ENCODE results near the gene CRY2.

CRY2 gene

GRCh38 chr11:45928535-45929215, 81.4 kb downstream of the CRY2 start:
- no peak for TF ChIP-seq CTCF (IDR thresholded peaks at IDR 0.05; ENCODE audit: unreplicated experiment in 3 of 3)
- Mint-ChIP-seq H3K4me3 (no peak overlapping the region), H3K27ac (no peak overlapping the region), H3K4me1 (peaks cover 14% of the 10 kb centered on the region), H3K9me3 (no peaks in the 10 kb centered on the region), H3K36me3 (ENCODE audit: low read depth) (peaks cover 21% of the 10 kb centered on the region), H3K27me3 (ENCODE audit: low read depth) (peaks cover 34% of the 10 kb centered on the region)

- H3K27me3 Mint-ChIP-seq (ENCODE audit: low read depth) = peaks cover 25% of the 10 kb centered on the region
- H3K4me1 Mint-ChIP-seq = peaks cover 8% of the 10 kb centered on the region
- H3K36me3 Mint-ChIP-seq (ENCODE audit: low read depth) = peaks cover 28% of the 10 kb centered on the region
- peak overlapping the region; percentile 7 to 75 (median 26) for H3K27ac Mint-ChIP-seq
- no peaks in the 10 kb centered on the region for H3K9me3 Mint-ChIP-seq
- TF ChIP-seq CTCF (IDR thresholded peaks at IDR 0.05; ENCODE audit: unreplicated experiment in 3 of 3) = no peak
- no peak overlapping the region for H3K4me3 Mint-ChIP-seq
Measured at GRCh38 chr11:45929486-45930030, 82.3 kb downstream of the CRY2 start.

- Mint-ChIP-seq H3K27ac (peak overlapping the region; percentile 7 to 75 (median 26)), H3K27me3 (ENCODE audit: low read depth) (peaks cover 19% of the 10 kb centered on the region), H3K9me3 (no peaks in the 10 kb centered on the region), H3K36me3 (ENCODE audit: low read depth) (peaks cover 32% of the 10 kb centered on the region), H3K4me3 (no peak overlapping the region), H3K4me1 (peaks cover 8% of the 10 kb centered on the region)
- TF ChIP-seq CTCF (IDR thresholded peaks at IDR 0.05; ENCODE audit: unreplicated experiment in 3 of 3) = no peak
Measured at GRCh38 chr11:45930031-45930794, 82.9 kb downstream of the CRY2 start.

GRCh38 chr11:45930951-45931570, 83.8 kb downstream of the CRY2 start:
- H3K27me3 Mint-ChIP-seq (ENCODE audit: low read depth) = peaks cover 11% of the 10 kb centered on the region
- peaks cover 32% of the 10 kb centered on the region for H3K36me3 Mint-ChIP-seq (ENCODE audit: low read depth)
- no peak for TF ChIP-seq CTCF (IDR thresholded peaks at IDR 0.05; ENCODE audit: unreplicated experiment in 3 of 3)
- H3K4me3 Mint-ChIP-seq = no peak overlapping the region
- H3K9me3 Mint-ChIP-seq = no peaks in the 10 kb centered on the region
- peaks cover 8% of the 10 kb centered on the region for H3K4me1 Mint-ChIP-seq
- H3K27ac Mint-ChIP-seq = no peak overlapping the region

- H3K4me3 Mint-ChIP-seq = no peak overlapping the region
- H3K27ac Mint-ChIP-seq = no peak overlapping the region
- H3K36me3 Mint-ChIP-seq (ENCODE audit: low read depth) = peaks cover 36% of the 10 kb centered on the region
- TF ChIP-seq CTCF (IDR thresholded peaks at IDR 0.05; ENCODE audit: unreplicated experiment in 3 of 3) = no peak
- no peaks in the 10 kb centered on the region for H3K9me3 Mint-ChIP-seq
- H3K4me1 Mint-ChIP-seq = peaks cover 8% of the 10 kb centered on the region
- H3K27me3 Mint-ChIP-seq (ENCODE audit: low read depth) = peaks cover 6% of the 10 kb centered on the region
Measured at GRCh38 chr11:45931739-45932138, 84.5 kb downstream of the CRY2 start.

Measured in nephron (organoid).